HG03135 (cell line): Measurements from ENCODE around the gene PASD1.
"Not testable (repeated sequence)": the region's sequence is repeated elsewhere in the genome, so short reads cannot be mapped to it uniquely, and the experiment has no call there.

Experiments
- ATAC-seq: cut with Tn5 transposase; IDR thresholded peaks from one replicate; pipeline ENCODE4 v1.9.1; 2021; ENCODE audit warnings: mild to moderate bottlenecking, moderate library complexity; ENCODE audit not compliant: unreplicated experiment

PASD1 gene

DNA sequence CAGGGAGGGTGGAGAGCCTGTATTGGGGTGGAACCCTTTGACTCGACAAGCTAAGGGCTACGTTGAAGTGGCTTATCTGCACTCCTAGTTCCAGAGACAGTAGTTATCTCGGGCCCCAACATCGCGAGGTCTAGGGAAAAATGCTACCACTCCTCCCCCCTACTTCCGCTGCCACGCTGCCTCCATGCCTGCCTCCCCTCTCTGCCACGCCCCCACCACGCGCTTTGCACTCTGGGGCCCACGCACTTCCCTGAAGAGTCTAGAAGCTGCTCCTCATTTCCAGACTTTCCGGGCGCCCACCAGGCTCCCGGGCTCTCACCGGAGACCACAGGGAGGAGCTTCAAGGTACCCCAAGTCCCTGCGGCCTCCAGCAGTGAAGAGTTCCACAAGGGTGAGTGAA, at the start of gene PASD1:
Gene PASD1 (plus strand): TSS at position 227 of the 400 bp plus-strand sequence. CDS start 37,879 bp downstream, outside the sequence.
- no peak for ATAC-seq

DNA sequence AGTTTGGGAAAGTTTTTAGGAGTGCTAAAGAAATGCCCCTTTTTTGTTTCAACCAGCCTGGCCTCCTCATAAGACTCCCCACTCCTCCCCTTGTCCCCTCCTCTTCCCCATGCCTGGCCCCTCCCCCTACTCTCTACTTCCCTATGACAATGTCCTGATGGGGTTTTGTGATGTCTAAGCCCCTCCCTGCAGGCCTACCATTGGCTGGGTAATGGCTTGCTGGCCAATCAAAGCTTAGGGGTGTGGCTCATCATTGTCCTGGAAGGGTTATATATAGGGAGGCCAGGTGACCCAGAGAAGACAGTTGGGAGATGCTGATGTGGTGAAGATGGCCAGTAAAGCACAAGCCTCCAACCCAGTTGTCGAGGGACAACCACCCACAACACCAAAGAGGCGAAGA, 48.2 kb upstream of the PASD1 start:
- no peak for ATAC-seq

GRCh38 chrX:151516538-151517187, 46.8 kb upstream of the PASD1 start:
- ATAC-seq = no peak

DNA sequence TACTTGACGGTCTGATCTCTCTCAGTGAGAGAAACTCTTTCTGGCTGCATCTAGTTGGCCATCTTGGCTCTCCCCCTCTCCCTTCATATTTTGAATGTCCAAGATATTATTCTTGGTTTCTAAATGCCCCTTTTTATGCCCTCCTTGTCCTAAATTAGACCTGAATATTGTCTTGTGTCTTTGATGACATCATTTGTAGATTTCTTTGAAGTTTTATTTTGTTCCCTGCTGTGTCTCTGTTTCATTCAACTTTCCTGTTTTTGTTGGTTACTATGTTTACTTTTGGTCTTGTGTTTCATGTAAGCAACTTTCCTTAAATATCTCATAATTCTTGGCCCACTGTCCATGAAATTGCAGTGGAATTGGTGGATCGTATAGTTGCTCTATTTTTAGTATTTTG, 46.1 kb upstream of the PASD1 start:
- ATAC-seq = no peak

- ATAC-seq = no peak
These were observed 40.1 kb upstream of the PASD1 start for GRCh38 chrX:151523351-151523750.

GRCh38 chrX:151536571-151536970, 26.9 kb upstream of the PASD1 start:
- no peak for ATAC-seq

GRCh38 chrX:151537572-151537971, 25.9 kb upstream of the PASD1 start:
- no peak for ATAC-seq

GRCh38 chrX:151538190-151539122, 25.0 kb upstream of the PASD1 start:
- no peak for ATAC-seq

GRCh38 chrX:151543706-151544105, 19.8 kb upstream of the PASD1 start:
- ATAC-seq = no peak

DNA sequence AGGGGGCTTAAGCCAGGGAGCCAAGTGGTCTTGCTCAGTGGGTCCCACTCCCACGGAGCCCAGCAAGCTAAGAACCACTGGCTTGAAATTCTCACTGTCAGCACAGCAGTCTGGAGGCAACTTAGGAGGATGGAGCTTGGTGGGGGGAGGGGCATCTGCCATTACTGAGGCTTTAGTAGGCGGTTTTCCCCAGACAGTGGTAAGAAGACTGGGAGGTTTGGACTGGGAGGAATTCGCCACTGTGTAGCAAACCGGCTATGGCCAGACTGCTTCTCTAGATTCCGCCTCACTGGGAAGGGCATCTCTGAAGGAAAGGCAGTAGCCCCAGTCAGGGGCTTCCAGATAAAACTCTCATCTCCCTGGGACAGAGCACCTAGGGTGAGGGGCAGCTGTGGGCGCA, 17.2 kb upstream of the PASD1 start:
- ATAC-seq = not testable (repeated sequence)

GRCh38 chrX:151551176-151551575, 12.3 kb upstream of the PASD1 start:
- ATAC-seq = not testable (repeated sequence)

DNA sequence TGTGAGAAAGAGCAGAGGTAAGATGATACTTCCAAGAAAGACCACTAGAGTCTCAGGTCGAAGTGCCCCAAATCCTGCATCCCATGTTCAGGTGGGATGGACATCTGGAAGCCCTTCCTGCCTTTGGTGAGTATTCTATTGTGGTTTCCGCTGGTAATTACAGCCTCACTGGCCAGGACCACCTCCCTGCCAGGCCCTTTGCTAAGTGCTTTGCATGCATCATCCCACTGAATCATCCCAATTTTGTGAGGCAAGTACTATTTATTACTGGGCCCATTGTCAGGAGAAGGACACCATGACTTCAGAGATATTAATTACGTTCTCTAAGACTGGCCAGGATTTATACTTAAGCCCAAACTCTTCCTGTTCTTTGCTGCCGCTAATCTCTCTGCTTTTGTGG, 10.7 kb upstream of the PASD1 start:
- no peak for ATAC-seq

GRCh38 chrX:151555301-151555700, 8.2 kb upstream of the PASD1 start:
- not testable (repeated sequence) for ATAC-seq

DNA sequence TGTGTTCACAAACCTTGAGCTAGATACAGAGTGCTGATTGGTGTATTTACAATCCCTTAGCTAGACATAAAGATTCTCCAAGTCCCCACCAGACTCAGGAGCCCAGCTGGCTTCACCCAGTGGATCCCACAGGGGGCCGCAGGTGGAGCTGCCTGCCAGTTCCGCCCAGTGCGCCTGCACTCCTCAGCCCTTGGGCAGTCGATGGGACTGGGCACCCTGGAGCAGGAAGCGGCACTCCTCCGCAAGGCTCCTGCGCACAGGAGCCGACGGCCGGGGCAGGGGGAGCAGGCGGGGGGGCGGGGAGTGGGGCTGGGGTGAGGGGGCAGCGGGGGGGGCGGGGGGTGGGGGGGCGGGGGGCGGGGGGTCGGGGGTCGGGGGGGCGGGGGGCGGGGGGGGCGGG, 990 bp upstream of the PASD1 start:
- ATAC-seq = not testable (repeated sequence)

DNA sequence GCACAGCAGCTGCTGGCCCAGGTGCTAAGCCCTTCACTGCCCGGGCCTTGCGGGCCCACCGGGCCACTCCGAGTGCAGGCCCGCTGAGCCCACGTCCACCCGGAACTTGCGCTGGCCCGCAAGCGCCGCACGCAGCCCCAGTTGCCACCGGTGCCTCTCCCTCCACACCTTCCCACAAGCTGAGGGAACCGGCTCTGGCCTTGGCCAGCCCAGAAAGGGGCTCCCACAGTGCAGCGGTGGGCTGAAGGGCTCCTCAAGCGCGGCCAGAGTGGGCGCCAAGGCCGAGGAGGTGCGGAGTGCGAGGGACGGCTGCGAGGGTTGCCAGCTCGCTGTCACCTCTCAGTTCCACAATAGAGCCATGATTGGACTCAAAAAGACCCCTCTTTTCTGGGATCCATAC, 472 bp upstream of the PASD1 start:
- not testable (repeated sequence) for ATAC-seq

DNA sequence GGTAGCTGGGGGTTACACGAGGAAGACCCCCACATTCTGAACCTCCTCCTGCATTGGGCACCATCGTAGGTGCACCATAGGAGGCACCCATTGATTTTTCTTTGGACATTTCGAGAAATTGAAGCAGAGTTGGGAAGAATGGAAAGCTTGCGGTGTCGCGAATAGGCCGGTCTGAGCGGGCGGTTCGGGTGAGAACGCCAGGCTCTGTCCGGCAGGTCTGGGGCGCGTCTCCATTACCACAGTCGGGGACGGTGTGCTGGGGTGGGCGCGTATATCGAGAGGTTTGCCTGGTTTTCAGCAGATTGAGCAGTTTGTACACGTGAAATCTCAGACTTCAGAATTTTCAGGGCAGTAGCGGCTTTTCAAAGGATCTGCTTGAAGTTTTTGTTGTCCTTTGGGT, 560 bp downstream of the PASD1 start:
- no peak for ATAC-seq

- not testable (repeated sequence) for ATAC-seq
These were observed 3.4 kb downstream of the PASD1 start for GRCh38 chrX:151566872-151567271.

DNA sequence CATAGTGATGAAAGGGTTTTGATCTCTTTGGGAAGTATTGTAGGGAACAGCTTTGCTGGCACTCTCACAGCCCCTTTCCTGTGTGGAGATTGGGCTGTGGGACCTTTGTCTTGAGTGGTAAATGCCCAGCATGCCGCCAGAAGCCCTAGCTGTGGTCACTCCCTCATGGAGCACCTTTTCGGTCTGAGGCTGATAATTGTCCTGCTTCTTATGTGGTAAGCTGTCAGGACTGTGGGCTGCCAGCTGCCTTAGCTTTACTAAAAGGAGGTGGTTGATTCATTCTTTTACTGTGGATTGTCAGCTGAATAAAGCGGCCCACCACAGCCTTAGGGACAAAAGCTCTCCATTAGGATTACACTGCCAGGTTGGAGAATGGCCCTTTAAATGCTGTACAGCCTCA, 7.1 kb downstream of the PASD1 start:
- ATAC-seq = no peak

- ATAC-seq = not testable (repeated sequence)
These were observed 29.9 kb downstream of the PASD1 start for GRCh38 chrX:151593384-151593783.

DNA sequence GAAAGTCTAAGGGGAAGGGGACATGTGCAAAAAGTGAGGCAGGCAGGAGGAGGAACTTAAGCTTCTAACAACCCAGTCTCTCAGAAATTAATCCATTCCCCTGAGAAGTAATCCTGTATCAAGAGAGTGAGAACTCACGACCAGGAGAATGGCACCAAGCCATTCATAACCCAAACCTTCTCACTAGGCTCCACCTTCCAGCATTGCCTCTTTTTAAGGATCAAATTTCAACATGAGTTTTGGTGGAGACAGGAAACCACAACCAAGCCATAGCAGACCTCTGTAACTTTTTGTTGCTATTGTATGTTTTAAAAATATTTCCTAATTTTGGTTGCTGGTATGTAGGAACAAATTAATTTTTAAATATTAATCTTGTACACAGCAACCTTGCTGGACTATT, 32.8 kb downstream of the PASD1 start:
- no peak for ATAC-seq

DNA sequence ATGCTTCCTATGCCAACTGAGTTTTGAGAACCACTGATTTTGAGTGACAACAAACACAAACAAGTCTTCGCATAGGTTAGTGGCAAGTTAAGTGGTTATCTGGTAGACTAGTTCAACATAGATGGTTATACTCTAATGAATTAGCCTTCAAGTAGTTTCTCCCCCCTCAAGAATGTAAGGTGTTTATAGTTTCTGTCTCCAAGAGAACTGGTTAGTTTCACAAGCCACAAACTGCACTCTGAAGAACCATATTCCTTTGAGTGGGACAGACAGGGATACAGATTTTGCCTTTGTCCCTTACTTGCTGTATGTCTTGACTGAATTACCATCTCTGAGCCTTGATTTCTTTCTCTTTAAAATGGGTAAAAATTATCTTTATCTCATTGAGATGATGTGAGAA, 41.5 kb downstream of the PASD1 start:
- no peak for ATAC-seq

- no peak for ATAC-seq
These were observed 45.7 kb downstream of the PASD1 start for GRCh38 chrX:151609222-151609621.
